Right atrium auricular region (tissue), 2 donors: ENCODE measurements around the gene HSPE1. TPM values are rescaled to one million over a fixed set of nuclear protein-coding genes. Genes with fewer than 3 reads are reported as not detected.
A peak's percentile ranks its signal among the peaks of the same experiment; 100 is the strongest.
"Not testable (repeated sequence)": the region's sequence is repeated elsewhere in the genome, so short reads cannot be mapped to it uniquely, and the experiment has no call there.

ENCODE experiments used
- DNase-seq: peaks from one replicate; pipeline ENCODE4 v3.0.0-alpha.2; 2019; ENCODE audit warnings: low spot score
- H3K27ac ChIP-seq, 2 donors: fragments of 200-600 bp; sonication (generic); 1 replicate in 1 of 2; 2 replicates in 1 of 2; pipeline ENCODE4 v1.5.1; 2016 to 2019
- H3K27me3 ChIP-seq, 2 donors: fragments of 200-600 bp; sonication (generic); one replicate each; pipeline versions ENCODE4 v1.5.1 to v1.6.0; 2017 to 2019
- H3K36me3 ChIP-seq: fragments of 200-600 bp; sonication (generic); one replicate; pipeline ENCODE4 v1.5.1; 2016
- H3K4me1 ChIP-seq, 2 donors: fragments of 200-600 bp; sonication (generic); one replicate each; pipeline versions ENCODE4 v1.5.1 to v1.6.0; 2017 to 2019
- H3K4me3 ChIP-seq, 2 donors: fragments of 200-600 bp; sonication (generic); 1 replicate in 1 of 2; 2 replicates in 1 of 2; pipeline ENCODE4 v1.5.1; 2017 to 2019; ENCODE audit warnings: mild to moderate bottlenecking in 1 of 2, moderate library complexity in 1 of 2
- H3K9me3 ChIP-seq, 2 donors: fragments of 200-600 bp; sonication (generic); one replicate each; pipeline ENCODE4 v1.5.1; 2019
- total RNA-seq, 2 donors: library from RNA; depleted of rRNA; stranded (reverse); fragments of >200 nt; gene quantifications; one replicate each; pipeline ENCODE4 v1.1.0, GENCODE V29; 2016
- TF ChIP-seq, protein P1 (sequence below), 2 donors: fragments of 200-600 bp; sonication (generic); IDR thresholded peaks; one replicate each; pipeline ENCODE4 v1.5.1; 2019; ENCODE audit warnings: antibody characterized with exemption in 2 of 2

The HSPE1 gene
- total RNA-seq, 2 donors from 2014 or later, result 82.7 to 122 TPM

- TF ChIP-seq, protein P1, sequence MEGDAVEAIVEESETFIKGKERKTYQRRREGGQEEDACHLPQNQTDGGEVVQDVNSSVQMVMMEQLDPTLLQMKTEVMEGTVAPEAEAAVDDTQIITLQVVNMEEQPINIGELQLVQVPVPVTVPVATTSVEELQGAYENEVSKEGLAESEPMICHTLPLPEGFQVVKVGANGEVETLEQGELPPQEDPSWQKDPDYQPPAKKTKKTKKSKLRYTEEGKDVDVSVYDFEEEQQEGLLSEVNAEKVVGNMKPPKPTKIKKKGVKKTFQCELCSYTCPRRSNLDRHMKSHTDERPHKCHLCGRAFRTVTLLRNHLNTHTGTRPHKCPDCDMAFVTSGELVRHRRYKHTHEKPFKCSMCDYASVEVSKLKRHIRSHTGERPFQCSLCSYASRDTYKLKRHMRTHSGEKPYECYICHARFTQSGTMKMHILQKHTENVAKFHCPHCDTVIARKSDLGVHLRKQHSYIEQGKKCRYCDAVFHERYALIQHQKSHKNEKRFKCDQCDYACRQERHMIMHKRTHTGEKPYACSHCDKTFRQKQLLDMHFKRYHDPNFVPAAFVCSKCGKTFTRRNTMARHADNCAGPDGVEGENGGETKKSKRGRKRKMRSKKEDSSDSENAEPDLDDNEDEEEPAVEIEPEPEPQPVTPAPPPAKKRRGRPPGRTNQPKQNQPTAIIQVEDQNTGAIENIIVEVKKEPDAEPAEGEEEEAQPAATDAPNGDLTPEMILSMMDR (IDR thresholded peaks at IDR 0.05), result no peak
- Histone ChIP-seq H3K27me3 (no peaks in the 10 kb centered on the region), H3K9me3 (no peaks in the 10 kb centered on the region), H3K4me1 (peaks cover 0 to 20% of the 10 kb centered on the region in 2 donors), H3K4me3 (peak overlapping the region; percentile 68 to 98), H3K36me3 (no peaks in the 10 kb centered on the region), H3K27ac (peak overlapping the region in 1 of 2 donors; percentile 98)
- no peak for DNase-seq
These were observed 17.0 kb downstream of the HSPE1 start for GRCh38 chr2:197517150-197517549.

- TF ChIP-seq, protein P1 (IDR thresholded peaks at IDR 0.05), result no peak
- Histone ChIP-seq H3K27ac (no peak overlapping the region), H3K27me3 (no peaks in the 10 kb centered on the region), H3K4me3 (no peak overlapping the region), H3K9me3 (no peaks in the 10 kb centered on the region), H3K36me3 (peaks cover 14% of the 10 kb centered on the region), H3K4me1 (peaks cover 0 to 15% of the 10 kb centered on the region in 2 donors)
- no peak for DNase-seq
These were observed 38.2 kb downstream of the HSPE1 start for GRCh38 chr2:197538412-197538811.

- TF ChIP-seq, protein P1 (IDR thresholded peaks at IDR 0.05), result no peak
- Histone ChIP-seq H3K4me1 (peaks cover 0 to 15% of the 10 kb centered on the region in 2 donors), H3K36me3 (peaks cover 23% of the 10 kb centered on the region), H3K9me3 (no peaks in the 10 kb centered on the region), H3K4me3 (no peak overlapping the region), H3K27me3 (no peaks in the 10 kb centered on the region), H3K27ac (no peak overlapping the region)
- no peak for DNase-seq
These were observed 39.6 kb downstream of the HSPE1 start for GRCh38 chr2:197539734-197540133.

DNA sequence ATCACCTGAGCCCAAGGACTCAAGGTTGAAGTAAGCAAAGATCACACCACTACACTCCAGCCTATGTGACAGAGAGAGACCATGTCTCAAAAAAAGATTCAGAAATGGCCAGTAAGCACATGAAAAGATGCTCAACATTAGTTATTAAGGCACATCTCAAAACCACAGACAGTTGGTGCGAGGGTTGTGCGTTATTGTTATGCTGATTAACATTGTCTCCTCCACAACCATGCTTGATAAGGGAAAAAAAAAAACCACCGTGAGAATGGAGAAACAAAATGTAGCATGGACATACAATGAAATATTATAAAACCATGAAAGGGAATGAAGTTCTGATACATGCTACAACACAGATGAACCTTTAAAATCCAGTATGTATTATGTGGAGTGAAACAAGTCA, 43.0 kb downstream of the HSPE1 start:
- H3K36me3 ChIP-seq, result peaks cover 36% of the 10 kb centered on the region

DNA sequence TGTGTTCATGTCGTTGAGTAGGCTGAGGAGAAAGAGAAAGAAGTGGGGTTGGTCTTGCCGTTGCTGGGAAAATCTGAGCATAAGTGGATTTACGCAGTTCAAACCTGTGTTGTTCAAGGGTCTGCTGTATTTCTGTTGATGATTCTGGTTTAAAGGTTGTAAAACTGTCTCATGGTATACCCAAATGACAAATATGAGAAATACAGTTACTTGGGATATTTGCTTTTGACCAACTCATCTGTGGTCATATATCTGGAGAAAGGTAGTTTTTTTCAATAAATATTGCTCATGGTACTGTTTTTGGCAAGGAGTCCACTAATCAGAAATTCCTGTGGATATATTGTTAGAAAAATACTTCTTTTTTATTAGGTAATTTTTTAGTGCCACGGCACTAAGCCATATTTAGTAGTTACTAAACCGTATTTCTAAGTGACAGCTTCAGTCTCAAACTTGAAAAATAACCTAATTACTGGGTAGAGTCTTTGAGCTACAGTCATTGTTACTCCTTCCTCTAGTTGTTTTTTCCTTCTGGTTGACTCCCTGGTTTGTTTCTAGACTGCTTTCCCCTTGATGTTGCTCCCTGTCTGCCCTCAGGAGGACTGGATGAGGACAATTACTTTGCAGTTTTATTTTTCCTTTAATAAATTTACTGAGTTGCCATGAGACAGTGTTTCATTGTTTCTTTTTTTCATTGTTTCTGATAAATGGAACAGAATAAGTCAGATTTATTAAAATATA, 47.2 kb downstream of the HSPE1 start:
- no peak overlapping the region for H3K4me3 ChIP-seq
- peaks cover 60% of the 10 kb centered on the region for H3K36me3 ChIP-seq
- H3K4me1 ChIP-seq, result no peaks in the 10 kb centered on the region
- H3K9me3 ChIP-seq, result no peaks in the 10 kb centered on the region
- no peak for DNase-seq
- TF ChIP-seq, protein P1 (IDR thresholded peaks at IDR 0.05), result no peak
- no peak overlapping the region for H3K27ac ChIP-seq
- no peaks in the 10 kb centered on the region for H3K27me3 ChIP-seq

More for the DNA sequence above, 43.0 kb downstream of the HSPE1 start:
- Histone ChIP-seq H3K4me1 (peaks cover 0 to 13% of the 10 kb centered on the region in 2 donors), H3K27ac (no peak overlapping the region), H3K27me3 (no peaks in the 10 kb centered on the region), H3K9me3 (no peaks in the 10 kb centered on the region), H3K4me3 (no peak overlapping the region)
- no peak for DNase-seq
- TF ChIP-seq, protein P1 (IDR thresholded peaks at IDR 0.05), result no peak

DNA sequence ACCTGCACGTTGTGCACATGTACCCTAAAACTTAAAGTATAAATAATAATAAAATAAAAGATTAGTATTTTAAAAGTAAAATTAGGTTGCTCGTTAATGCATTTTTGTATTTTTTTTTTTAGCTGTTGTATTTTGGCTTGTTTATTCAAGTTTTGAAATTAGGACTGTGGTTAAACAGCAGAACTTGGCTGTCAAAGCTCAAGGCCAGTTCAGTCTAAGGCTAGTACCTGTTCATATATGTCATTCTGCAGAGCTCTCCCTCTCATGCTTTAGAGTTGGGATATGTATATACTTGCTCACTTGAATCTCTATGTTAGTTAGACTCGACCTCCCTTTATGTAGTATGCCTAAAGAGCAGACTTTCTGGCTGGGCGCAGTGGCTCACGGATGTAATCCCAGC, 48.4 kb downstream of the HSPE1 start:
- H3K9me3 ChIP-seq, result no peaks in the 10 kb centered on the region
- H3K4me3 ChIP-seq, result no peak overlapping the region
- no peaks in the 10 kb centered on the region for H3K27me3 ChIP-seq
- no peaks in the 10 kb centered on the region for H3K4me1 ChIP-seq
- TF ChIP-seq, protein P1 (IDR thresholded peaks at IDR 0.05), result no peak
- DNase-seq, result no peak
- H3K36me3 ChIP-seq, result peaks cover 59% of the 10 kb centered on the region
- no peak overlapping the region for H3K27ac ChIP-seq

GRCh38 chr2:197551260-197551659, 51.1 kb downstream of the HSPE1 start:
- H3K9me3 ChIP-seq, H3K4me3 ChIP-seq, H3K4me1 ChIP-seq, DNase-seq, H3K27me3 ChIP-seq, H3K27ac ChIP-seq: not testable (repeated sequence)
- H3K36me3 ChIP-seq, result peaks cover 53% of the 10 kb centered on the region
